ACC112 (cell line): Measurements from ENCODE around the gene ZNF473.

Experiments used
- H2AFZ ChIP-seq: fragments of 200-600 bp; sonication (generic); one replicate; pipeline ENCODE4 v1.6.0; 2017; ENCODE audit warnings: antibody characterized with exemption, low read length; ENCODE audit not compliant: unreplicated experiment
- H3K27ac ChIP-seq: fragments of 200-600 bp; sonication (generic); 2 replicates; pipeline ENCODE4 v1.5.1; 2014; ENCODE audit warnings: low read depth, mild to moderate bottlenecking, antibody characterized with exemption, low read length, moderate library complexity
- H3K27me3 ChIP-seq: fragments of 200-600 bp; sonication (generic); 2 replicates; pipeline ENCODE4 v1.6.1; 2014; ENCODE audit warnings: mild to moderate bottlenecking, antibody characterized with exemption, low read length, moderate library complexity, mixed read lengths; ENCODE audit not compliant: insufficient read depth
- H3K36me3 ChIP-seq: fragments of 200-600 bp; sonication (generic); 2 replicates; pipeline ENCODE4 v1.6.1; 2016; ENCODE audit warnings: mild to moderate bottlenecking, antibody characterized with exemption, low read length, moderate library complexity, mixed read lengths; ENCODE audit not compliant: insufficient read depth
- H3K4me1 ChIP-seq: fragments of 200-600 bp; sonication (generic); one replicate; pipeline ENCODE4 v1.6.1; 2016; ENCODE audit warnings: low read length, mixed read lengths; ENCODE audit not compliant: insufficient read depth, unreplicated experiment, control insufficient read depth
- H3K4me3 ChIP-seq: fragments of 200-600 bp; sonication (generic); 2 replicates; pipeline ENCODE4 v1.5.1; 2014; ENCODE audit warnings: mild to moderate bottlenecking, low read depth, low read length
- H3K79me2 ChIP-seq: fragments of 200-600 bp; sonication (generic); one replicate; pipeline ENCODE4 v1.6.0; 2016; ENCODE audit warnings: low read length; ENCODE audit not compliant: control insufficient read depth, unreplicated experiment, insufficient read depth

Gene ZNF473

GRCh38 chr19:50025794-50026549 lies at the start of gene ZNF473:
Gene ZNF473, plus strand, starts transcription at chr19:50026005. Its CDS starts 5,078 bp downstream, at chr19:50031083.
- H3K79me2 ChIP-seq, result peaks cover 60% of the 10 kb centered on the region
- H3K4me1 ChIP-seq, result peaks cover 9% of the 10 kb centered on the region
- H3K36me3 ChIP-seq, result peaks cover under 1% of the 10 kb centered on the region
- H3K27me3 ChIP-seq, result no peaks in the 10 kb centered on the region
- H3K4me3 ChIP-seq, result peak within 1 kb of the TSS; percentile 92
- peak within 1 kb of the TSS; percentile 97 for H2AFZ ChIP-seq
- peak within 1 kb of the TSS; percentile 89 for H3K27ac ChIP-seq

DNA sequence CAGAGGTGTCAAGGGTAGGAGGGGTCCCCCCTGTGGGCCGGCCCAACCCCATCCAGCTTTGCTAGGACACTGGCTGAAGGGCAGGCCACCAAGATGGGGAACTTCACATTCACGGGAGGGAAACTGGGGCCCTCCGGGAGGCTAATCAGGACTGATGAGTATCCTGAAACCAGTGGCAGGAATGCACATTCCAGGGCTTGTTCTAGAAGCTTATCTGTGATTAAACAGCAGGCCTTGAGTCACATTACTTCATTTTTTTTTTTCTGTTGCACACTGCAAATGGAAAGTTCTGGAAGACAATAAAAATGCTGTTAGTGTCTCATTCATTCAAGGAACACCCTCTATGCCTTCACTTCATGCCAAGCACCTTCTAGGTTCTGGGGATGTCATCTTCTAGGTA lies 49.3 kb upstream of the ZNF473 start:
- H2AFZ ChIP-seq, result no peak overlapping the region

DNA sequence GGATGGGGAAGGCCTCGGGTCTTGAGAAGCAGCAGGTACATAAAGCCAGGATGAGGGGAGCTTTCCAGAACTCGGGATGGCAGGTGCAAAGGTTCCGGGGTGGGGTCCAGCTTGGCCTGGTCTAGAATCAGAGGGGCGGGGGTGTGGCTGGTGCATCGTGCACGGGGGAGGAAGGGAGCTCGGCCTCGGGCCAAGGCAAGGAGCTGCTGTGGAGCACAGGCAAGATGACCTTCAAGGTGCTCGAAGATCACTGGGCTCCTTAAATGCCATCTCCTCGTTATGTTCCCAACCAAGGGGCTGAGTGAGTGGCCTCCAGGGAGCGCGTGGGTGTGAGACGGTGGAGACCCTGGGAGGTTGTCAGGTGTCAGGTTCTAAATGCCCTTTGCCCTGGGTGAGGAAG lies 48.7 kb upstream of the ZNF473 start:
- H3K27me3 ChIP-seq, result no peaks in the 10 kb centered on the region
- H3K27ac ChIP-seq, result no peak overlapping the region
- no peak overlapping the region for H2AFZ ChIP-seq
- H3K4me3 ChIP-seq, result no peak overlapping the region
- no peaks in the 10 kb centered on the region for H3K4me1 ChIP-seq
- no peaks in the 10 kb centered on the region for H3K79me2 ChIP-seq
- no peaks in the 10 kb centered on the region for H3K36me3 ChIP-seq

More for the DNA sequence above, 49.3 kb upstream of the ZNF473 start:
- H3K4me3 ChIP-seq, result no peak overlapping the region
- no peaks in the 10 kb centered on the region for H3K4me1 ChIP-seq
- H3K27me3 ChIP-seq, result no peaks in the 10 kb centered on the region
- H3K36me3 ChIP-seq, result no peaks in the 10 kb centered on the region
- H3K27ac ChIP-seq, result no peak overlapping the region
- H3K79me2 ChIP-seq, result no peaks in the 10 kb centered on the region

GRCh38 chr19:49977881-49978280 lies 47.9 kb upstream of the ZNF473 start:
- Histone ChIP-seq H3K36me3 (no peaks in the 10 kb centered on the region), H3K4me1 (no peaks in the 10 kb centered on the region), H3K27me3 (no peaks in the 10 kb centered on the region), H3K27ac (no peak overlapping the region), H3K79me2 (no peaks in the 10 kb centered on the region), H3K4me3 (no peak overlapping the region), H2AFZ (no peak overlapping the region)

DNA sequence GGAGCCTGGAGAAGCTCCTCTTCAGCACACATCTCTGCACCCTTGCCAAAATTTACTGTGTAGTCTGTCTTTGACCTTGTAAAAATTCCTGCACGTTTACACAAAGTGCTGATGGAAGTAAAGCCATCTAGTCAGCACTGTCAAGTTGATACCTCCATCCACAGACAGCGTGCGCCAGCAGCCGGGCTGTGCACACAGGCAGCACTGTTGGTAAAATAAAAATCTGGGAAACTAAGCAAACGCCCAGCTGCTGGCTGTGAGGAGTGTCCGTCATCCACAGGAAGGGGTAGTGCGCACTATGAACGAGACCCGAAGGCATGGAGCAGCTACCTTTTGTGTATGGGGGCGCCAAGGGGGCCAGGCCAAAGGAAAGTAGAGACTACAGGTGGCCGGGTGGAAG lies 47.5 kb upstream of the ZNF473 start:
- H3K4me1 ChIP-seq, result no peaks in the 10 kb centered on the region
- H2AFZ ChIP-seq, result no peak overlapping the region
- no peaks in the 10 kb centered on the region for H3K27me3 ChIP-seq
- H3K27ac ChIP-seq, result no peak overlapping the region
- H3K79me2 ChIP-seq, result no peaks in the 10 kb centered on the region
- H3K4me3 ChIP-seq, result no peak overlapping the region
- no peaks in the 10 kb centered on the region for H3K36me3 ChIP-seq

GRCh38 chr19:49981603-49982593 lies 43.9 kb upstream of the ZNF473 start:
- Histone ChIP-seq H3K36me3 (no peaks in the 10 kb centered on the region), H3K27ac (no peak overlapping the region), H3K4me1 (no peaks in the 10 kb centered on the region)

DNA sequence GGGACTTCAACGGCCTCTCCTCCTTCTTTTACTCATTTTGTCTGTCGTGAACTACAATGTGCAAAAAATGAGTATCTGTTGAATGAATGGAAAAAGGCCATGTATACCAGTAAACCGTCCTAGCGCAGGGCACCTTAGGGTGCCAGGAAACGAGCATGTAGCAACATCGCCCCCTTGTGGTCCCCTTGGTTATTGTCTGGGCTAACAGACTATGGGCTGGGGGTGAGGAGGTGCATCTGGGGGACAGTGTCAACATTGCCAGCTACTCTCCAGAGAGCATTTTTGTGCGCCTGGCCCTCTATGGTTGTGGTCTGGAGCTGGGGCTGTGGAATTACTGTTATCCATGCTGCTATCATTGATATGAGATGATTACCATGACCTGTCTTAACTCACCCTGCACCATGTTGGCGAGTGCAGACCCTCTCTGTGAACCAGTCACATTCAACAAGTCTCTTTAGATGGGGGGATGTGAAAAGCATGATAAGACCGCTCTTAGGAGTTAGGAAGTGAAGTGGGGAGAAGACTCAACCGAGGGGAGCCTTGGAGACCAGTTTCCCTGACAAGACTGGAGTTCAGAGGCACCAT lies 42.1 kb upstream of the ZNF473 start:
- H3K27me3 ChIP-seq, result no peaks in the 10 kb centered on the region
- H3K27ac ChIP-seq, result no peak overlapping the region
- H3K4me3 ChIP-seq, result no peak overlapping the region
- H3K79me2 ChIP-seq, result no peaks in the 10 kb centered on the region
- no peaks in the 10 kb centered on the region for H3K4me1 ChIP-seq
- H3K36me3 ChIP-seq, result no peaks in the 10 kb centered on the region
- no peak overlapping the region for H2AFZ ChIP-seq

More at GRCh38 chr19:49981603-49982593, 43.9 kb upstream of the ZNF473 start:
- no peaks in the 10 kb centered on the region for H3K27me3 ChIP-seq
- H3K79me2 ChIP-seq, result no peaks in the 10 kb centered on the region
- H3K4me3 ChIP-seq, result no peak overlapping the region
- H2AFZ ChIP-seq, result no peak overlapping the region

GRCh38 chr19:49984491-49984890 lies 41.3 kb upstream of the ZNF473 start:
- no peaks in the 10 kb centered on the region for H3K27me3 ChIP-seq
- no peak overlapping the region for H2AFZ ChIP-seq
- H3K27ac ChIP-seq, result no peak overlapping the region
- H3K79me2 ChIP-seq, result no peaks in the 10 kb centered on the region
- H3K4me3 ChIP-seq, result no peak overlapping the region
- H3K4me1 ChIP-seq, result no peaks in the 10 kb centered on the region
- no peaks in the 10 kb centered on the region for H3K36me3 ChIP-seq

GRCh38 chr19:49985871-49986270 lies 39.9 kb upstream of the ZNF473 start:
- Histone ChIP-seq H3K79me2 (no peaks in the 10 kb centered on the region), H3K4me3 (no peak overlapping the region), H3K4me1 (no peaks in the 10 kb centered on the region), H3K36me3 (no peaks in the 10 kb centered on the region), H3K27me3 (no peaks in the 10 kb centered on the region), H3K27ac (no peak overlapping the region), H2AFZ (no peak overlapping the region)

DNA sequence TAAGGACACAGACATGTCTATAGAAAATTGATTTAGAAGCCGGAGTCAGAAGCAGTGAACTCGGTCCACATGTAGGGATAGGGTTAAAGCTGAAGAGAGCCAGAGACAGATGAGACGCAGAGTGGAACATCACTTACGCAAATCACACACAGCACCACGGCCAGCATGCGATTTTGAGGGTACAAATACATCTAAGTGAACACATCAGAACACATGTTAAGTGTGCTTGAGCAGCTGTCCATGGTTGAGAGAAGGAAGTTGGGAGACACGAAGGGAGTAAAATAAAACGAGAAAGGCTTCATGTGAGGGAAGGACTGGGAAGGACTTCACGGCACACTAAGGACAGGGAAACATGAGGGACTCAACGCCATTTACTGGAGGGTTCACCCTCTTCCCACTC lies 39.5 kb upstream of the ZNF473 start:
- Histone ChIP-seq H3K79me2 (no peaks in the 10 kb centered on the region), H3K27ac (no peak overlapping the region), H2AFZ (no peak overlapping the region), H3K27me3 (no peaks in the 10 kb centered on the region), H3K4me3 (no peak overlapping the region), H3K4me1 (no peaks in the 10 kb centered on the region), H3K36me3 (no peaks in the 10 kb centered on the region)
